T-helper 2 cell (primary cell): ENCODE measurements around the gene FAM78A.

Source experiments
- DNase-seq, 5 experiments: peaks; one replicate each; pipeline versions ENCODE4 v3.0.0 to v3.0.0-alpha.2; 2012 to 2022
- total RNA-seq, 2 donors: gene quantifications; one replicate each; lab custom pipeline; 2026; lab: John Stamatoyannopoulos, UW

The FAM78A gene, protein sequence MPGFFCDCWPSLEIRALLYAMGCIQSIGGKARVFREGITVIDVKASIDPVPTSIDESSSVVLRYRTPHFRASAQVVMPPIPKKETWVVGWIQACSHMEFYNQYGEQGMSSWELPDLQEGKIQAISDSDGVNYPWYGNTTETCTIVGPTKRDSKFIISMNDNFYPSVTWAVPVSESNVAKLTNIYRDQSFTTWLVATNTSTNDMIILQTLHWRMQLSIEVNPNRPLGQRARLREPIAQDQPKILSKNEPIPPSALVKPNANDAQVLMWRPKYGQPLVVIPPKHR
- 83.9 to 122 reads per million in 2 donors for total RNA-seq

DNA sequence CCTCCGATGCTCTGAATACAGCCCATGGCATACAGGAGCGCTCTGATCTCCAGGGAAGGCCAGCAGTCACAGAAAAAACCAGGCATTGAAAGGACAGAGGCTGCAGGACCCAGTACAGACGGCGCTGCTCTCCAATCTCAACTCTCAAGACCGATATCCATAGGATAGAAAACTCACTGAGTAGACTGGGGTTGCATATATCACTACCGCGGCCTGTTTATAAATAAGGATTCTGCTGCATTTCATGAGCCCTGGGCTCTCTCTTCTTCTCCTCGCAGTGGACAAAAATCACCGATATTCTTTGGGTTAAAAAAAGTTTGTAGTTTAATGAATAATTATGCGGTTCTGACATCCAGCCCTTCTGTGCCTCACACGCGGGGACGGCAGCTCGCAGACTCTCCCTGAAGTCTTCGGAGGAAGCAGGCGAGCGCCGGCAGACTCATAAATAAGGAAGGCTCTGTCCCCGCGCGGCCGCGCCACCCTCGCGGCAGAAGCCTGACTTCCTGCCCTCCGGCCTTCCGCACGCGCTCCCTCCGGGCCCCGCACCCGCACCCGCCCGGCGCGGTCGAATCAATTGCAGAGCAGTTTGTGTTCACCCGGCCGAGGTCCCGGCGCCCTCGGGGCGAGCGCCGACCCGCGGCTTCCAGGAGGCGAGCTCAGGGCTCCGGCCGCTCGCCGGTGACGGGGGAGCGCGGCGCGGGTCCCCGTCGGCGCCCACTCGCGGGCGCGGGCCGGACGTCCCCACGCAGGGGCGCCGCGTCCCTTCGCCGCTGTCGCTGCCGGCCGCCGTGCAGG, at the start of gene FAM78A:
Gene FAM78A (minus strand): TSS at position 417 of the 795 bp plus-strand sequence. CDS start 331 bp downstream, at position 86.
- peak in 2 of 5 experiments; percentile 26 to 71 for DNase-seq

DNA sequence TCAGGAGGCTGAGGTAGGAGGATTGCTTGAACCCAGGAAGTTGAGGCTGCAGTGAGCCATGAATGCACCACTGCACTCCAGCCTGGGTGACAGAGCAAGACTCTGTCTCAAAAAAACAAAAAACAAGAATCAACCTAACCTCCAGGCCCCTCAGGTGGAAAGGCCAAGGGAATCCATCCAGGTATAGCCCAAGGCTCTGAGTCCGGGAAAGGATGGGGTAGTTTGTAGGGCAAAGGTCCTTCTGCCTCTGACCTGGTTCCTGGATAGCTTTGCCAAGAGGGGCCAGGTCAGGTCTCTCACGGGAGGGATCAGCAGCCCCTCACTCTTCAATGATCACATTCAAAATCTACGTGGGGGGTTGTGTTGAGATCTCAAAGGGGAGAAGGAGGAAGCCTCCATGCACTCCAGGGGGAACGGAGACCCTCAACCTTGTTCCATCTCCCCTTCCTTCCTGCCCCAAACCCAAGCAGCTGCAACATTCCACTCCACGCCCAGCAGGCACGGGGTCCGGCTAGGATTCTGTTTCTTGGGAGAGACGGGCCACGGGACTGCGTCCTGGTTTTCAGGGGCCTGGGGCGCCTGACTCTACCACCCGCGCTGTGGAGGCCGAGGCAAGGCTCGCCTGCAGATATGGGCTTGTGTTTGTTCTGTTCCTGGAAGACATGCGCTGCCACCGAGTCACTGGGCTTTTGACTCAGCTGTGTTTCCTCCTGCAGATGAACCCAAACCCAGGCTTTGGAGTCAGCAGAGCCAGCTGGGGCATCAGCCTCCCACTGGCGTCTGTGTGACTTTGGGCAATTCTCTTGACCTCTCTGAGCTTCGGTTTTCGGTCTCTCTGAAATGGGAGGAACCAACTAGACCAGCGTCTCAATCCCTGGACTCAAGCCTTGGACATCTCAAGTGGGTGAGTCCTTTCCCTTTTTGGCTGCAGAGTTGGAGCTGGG, 48.7 kb upstream of the FAM78A start:
- no peak for DNase-seq

DNA sequence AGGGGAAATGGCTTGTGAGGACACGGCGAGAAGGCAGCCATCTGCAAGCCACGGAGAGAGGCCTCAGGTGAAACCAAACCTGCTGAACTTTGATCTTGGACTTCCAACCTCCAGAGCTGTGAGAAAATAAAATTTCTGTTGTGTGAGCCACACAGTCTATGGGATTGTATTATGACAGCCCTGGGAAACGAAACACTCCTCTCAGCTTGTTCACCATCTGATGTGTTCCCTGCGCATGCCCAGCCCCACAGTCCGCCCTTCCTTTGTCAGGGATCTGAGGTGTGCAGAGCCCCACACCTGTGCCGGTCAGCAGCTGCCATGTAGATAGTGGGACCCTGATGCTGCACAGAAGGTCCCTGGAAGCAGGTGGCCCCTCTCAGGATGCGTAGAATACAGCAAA, 47.3 kb upstream of the FAM78A start:
- no peak for DNase-seq

DNA sequence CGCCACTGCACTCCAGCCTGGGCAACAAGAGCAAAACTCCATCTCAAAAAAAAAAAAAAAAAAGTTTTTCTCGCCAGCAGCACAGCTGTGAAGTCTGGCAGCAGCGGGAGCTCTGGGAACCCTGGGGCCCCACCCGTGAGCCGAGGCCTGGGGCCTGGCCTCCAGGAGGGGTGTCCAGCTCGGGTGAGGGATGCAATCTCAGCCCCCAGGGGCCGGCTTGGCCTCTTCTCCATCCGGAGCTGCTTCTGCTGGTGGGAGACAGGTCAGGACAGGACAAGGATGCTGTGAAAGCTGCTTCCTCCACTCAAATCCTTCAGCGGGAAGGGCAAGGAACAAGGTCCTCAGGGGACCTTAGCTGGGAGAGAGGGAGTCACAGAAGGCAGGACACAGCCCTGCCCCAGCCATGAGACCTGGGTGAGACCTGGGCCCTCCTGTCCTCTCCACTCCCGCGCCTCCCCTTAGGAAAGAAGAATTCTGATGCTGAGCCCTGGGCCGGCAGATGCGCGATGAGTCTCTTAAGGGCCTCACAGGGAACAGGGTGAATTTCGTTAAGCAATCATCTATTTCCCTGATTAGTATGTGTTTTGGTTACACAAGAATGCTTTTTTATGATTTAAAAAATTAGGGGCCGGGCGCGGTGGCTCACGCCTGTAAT, 43.8 kb upstream of the FAM78A start:
- DNase-seq: no peak

DNA sequence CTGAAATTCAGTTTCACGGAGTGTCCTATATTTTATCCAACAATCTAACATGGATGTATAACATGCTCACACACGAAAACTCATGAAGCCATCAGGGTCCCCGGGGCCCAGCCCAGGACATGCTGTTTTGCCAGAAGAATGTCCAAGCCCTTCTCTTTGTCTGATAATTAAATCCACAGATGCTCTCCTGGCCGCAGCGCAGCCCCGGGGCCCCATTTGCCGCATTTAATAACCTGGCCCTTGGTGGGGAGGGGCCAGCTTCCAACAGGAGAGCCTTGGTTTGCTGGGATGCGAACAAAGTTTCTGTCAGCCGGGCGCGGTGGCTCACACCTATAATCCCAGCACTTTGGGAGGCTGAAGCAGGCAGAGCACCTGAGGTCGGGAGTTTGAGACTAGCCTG, 43.2 kb upstream of the FAM78A start:
- no peak for DNase-seq

DNA sequence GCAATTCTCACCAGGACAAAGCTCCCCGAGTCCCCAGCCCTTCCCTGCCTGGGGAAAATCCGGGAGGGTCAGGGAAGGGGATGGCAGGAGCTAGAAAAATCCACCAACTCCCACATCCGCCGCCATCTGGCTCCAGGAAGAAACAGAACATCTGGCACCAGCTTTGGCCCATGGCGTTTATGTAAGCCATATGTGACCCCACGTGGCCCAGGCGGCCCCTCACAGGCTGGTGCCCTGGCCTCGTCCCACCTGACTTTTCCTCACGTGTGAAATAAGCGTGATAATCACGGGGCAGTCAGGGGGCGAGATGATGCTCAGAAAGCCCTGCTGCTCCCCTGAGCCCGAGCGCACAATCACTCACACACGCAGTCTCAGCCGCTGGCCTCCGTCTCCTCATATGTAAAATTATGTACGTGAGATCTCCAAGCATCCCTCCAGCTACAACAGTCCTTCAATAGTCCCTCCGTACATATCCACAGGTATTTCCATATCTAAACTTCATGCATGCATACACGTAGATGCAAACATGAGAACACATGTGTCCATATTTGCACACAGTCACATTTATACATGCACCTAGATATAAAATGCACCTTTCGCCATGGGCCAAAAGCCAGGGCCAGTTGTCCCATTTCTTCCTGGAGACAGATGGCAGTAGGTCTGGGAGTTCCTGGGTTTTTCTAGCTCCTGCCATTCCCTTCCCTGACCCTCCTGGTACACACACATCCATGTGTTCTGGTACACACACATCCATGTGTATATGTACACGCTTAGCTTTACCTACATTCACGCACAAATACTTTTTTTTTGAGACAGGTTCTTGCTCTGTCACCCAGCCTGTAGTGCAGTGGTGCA, 42.1 kb upstream of the FAM78A start:
- DNase-seq: no peak

DNA sequence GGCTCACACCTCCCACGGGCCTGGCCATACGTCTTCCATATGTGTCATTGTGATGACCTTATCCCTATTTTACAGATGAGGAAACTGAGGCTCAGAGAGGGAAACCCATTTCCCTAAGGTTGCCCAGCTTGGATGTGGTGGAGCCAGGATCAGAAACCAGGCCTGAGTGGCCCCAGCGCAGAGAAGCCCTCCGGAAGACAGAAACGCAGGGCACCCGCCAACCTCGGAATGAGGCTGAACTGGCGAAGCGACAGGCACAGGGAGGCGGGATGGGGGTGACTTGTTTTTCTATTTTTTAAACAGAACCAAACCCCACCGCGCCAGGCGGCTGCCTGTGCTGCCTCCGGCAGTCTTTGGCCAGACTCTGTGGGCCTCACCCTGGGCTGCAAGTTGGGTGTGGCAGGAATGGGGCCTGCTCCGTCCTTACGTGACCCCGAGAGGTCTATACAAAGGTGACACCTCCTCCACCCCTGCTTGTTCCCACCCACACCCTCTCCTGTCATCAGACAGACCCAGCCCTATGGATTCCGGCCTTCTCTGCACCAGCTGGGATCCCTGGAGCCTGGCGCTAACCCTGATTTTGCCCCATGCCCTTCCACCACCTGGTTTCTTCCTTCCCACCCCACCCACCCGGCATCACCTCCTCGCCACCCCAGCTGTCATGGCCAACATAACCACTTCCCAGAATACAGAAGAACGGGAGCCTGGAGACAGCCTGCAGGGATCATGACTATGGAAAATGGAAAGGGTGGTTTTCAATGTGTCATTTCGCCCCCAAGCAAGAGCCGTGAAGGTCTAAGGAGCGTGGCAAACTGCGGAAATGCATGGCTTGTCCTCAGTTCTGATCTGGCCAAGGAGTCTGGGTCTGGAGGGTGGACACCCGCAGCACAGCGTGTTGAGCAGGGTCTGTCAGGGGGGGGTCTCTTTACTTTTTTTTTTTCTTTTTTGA, 36.8 kb upstream of the FAM78A start:
- DNase-seq: no peak

DNA sequence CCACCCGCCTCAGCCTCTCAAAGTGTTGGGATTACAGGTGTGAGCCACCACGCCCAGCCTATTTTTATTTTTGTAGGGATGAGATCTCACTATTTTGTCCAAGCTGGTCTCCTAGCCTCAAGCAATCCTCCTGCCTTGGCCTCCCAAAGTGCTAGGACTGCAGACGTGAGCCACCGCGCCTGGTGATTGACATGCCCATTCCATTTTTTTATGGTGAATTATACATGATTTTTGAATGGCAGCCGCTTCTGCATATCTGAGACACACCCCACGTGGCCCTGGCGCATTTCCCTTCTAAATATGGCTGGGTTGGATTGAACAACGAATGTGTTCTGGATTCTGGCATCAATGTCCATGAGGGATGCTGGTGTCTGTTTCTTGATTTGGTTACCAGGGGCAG, 35.9 kb upstream of the FAM78A start:
- DNase-seq: no peak

DNA sequence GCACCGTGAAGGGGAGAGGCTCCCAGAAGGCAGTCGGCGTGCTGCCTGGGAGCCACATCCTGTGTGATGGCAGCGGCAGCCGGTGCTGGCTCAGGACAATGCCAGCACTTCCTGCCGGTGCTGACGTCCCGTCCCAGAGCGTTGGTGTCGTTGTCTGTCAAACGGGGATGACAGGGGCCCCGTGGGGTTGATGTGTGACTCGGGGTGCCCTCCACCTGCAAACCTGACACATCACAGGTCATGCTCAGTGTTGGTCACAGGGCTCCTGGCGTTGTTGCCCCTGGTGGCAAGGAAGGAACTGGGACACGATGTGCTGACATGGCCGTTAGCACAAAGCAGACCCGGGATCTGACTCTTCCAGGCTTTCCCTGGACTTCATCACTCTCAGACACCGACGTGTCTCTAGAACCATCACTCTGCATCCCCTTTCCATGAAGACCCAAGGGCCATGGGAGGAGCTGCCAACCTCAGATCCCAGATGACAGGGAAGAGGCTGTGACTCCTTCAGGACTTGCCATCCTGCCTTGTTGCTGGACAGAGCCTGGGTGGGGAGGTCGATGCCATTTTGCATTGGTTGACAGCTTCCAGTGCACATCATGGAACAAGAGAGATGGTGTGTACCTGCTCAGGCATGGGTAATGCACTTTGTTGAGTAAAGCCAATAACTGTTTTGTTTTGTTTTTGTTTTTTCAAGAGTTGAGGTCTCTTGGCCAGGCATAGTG, 34.7 kb upstream of the FAM78A start:
- DNase-seq: peak in 4 of 5 experiments; percentile 38 to 85 (median 62)

DNA sequence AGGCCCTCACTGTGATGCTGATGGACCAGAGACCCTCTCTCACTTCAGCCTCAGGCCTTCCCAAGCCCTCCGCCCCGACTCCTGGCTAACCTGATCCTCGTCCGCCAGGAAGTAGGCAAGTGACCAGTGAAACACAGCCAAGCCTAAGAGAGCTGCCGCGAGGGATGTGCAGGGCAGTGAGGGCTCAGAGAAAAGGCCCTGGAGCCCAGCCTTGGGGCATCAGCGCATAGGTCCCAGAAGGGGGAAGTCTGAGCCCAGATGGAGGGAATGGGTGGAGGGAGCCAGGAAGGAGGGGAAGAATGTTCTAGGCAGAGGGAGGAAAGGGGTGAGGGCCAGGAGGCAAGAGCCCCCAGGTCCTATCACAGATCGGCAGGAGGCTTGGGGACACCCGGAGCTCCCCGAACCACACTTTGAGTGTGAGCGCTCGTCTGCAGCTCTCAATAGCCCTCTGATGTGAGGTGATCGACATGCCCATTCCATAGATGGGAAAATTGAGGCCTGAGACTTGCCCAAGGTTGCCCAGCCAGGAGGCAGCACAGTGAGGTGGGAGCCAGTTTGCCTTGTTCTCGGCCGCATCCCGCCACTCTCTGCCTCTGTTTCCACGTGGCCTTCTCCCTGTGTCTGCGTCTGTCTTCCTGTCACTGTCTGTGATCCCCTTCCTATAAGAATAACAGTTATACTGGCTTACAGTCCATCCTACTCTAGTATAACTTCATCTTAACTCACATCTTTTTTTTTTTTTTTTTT, 33.4 kb upstream of the FAM78A start:
- no peak for DNase-seq

DNA sequence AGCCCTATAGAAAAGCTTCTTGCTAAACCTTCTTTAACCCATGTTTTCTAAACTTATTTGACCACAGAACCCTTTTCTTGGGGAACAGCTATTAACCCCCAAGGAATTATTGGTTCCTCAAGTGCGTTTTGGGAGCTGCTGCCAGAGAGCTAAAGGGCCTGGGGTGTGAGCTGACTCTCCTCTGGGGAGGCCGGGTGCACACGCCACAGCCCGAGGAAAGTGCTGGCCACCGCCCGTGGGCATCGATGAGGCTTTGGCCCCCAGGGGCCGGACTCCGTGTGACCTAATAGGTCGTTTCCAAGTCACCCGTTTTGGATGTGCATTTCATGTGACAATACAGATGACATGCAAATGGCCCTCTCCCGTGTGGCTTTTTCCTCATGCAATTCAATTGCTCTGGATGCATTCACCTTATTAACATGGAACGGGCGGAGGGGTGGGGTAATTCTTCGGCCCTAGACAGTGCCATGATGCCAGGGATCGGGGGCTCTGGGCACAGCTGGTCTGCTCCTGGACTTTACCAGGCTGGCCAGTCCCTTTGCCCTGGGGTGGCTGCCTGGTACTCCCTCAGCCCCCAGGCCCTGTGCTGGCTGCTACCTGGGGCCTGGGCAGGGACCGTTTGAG, 32.7 kb upstream of the FAM78A start:
- no peak for DNase-seq

DNA sequence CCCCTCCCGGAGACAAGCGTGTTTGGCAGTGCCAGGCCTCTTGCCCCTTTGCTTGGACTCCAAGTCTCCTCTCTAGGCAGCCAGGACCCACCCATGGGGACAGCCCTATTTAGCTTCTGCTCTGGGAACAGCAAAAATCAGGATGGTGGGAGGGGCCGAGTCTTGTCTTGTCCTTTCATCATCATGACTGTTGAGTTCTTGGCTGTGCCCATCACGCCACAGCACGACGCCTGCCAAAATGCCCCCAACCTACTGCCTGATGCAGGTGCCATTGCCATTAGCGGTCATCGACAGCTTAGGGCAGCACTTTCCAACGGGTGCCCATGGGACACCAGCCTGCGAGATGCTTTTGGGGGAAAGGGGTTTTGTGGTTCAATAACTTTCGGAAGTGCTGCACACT, 32.1 kb upstream of the FAM78A start:
- DNase-seq: no peak

DNA sequence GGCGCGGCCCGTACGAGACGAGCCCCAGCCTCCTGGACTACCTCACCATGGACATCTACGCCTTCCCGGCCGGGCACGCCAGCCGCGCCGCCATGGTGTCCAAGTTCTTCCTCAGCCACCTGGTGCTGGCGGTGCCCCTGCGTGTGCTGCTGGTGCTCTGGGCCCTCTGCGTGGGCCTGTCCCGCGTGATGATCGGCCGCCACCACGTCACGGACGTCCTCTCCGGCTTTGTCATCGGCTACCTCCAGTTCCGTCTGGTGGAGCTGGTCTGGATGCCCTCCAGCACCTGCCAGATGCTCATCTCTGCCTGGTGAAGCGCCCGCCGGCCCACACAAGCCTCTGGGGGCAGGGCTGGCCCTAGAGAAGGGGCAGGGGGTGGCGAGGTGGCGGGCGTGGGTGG, 31.7 kb upstream of the FAM78A start:
- no peak for DNase-seq

DNA sequence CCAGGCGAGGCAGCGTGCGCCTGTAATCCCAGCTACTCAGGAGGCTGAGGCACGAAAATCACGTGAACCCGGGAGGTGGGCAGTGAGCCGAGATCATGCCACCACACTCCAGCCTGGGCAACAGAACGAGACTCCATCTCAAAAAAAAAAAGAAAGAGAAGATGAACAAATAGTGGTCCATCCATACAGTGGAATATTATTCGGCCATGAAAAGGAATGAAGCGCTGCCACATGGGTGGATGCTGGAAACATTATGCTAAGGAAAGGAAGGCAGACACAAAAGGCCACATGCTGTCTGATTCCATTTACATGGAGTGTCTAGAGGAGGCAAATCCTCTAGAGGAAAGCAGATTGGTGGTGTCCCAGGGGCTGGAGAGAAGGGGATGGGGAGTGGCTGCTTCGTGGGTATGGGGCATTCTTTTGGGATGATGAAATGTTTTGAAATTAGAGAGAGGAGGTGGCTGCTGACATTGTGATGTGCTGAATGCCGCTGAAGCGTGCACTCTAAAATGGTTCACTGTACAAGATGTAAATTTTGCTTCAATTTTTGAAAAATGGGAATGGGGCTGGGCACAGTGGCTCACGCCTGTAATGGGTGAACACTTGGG, 30.2 kb upstream of the FAM78A start:
- DNase-seq: no peak

DNA sequence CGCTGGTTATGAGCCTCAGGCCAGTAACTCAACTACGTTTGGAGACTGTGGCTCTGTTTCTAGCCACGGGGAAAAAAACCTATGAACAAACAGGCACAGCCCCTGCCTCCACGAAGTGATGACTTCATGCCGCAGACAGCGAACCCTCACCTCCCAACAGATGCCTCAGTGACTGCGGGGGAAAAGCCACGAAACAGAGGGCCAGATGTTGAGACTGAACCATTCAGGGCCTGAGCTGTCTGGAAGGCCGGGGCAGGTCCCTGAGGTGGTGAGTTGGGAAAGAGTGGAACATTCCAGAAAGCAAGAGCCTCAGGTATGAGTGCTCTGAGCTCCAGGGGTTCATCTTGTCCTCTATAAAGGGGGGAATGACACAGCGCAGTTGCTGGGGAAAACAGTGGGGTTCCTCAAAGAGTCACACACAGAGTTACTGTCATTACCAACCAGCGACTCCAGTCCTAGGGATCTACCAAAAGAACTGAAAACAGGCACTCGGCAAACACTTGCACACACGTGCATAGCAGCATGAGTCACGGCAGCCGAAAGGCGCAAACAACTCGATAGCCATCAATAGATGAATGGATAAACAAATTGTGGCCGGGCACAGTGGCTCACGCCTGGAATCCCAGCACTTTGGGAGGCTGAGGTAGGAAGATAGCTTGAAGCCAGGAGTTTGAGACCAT, 28.5 kb upstream of the FAM78A start:
- DNase-seq: no peak

DNA sequence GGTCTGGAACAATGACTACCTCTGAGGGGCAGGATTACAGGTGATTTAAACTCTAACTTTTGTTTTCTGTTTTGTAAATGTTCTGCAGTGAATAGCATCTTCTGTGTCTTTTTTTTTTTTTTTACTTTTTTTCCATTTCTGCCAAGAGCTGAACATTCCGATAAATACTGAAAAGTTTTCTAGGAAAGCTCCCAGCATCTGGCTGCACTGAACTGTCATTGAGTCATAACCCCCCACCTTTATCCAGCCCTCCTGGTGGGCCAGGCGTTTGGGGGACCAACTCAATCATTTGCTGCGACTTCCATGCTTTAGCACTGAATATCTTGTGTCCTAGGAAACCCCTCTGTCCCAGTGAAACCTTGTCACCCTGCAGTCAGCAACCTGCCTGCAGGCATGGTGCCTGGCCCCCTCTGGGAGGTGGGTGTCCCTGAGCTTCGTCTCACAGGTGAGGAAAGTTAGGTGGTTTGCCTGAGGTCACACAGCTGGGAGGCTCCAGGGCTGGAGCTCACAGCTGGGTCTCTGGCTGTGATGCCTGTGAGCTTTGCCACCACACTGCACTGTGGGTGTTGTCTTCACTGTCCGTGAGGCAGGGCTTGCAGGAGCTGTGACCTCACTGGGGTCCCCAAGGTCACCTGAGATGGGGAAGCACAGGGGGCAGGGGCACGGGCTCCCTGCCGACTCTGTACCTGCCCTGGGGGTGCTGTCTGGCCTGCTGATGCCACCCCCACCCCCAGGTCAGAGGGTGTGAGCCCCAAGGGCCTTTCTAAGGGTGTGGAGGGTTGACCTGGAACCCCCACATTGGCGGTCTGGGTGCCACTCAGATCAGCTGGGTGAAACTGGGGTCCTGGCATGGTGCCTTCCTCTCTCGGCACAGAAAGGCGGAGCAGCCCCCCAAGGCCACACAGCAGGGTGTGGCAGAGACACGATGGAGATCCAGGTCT, 27.3 kb upstream of the FAM78A start:
- DNase-seq: no peak
